Posterior vena cava (tissue), 2 donors: Measurements from ENCODE around the gene USP10. TPM values are rescaled to one million over a fixed set of nuclear protein-coding genes. Genes with fewer than 3 reads are reported as not detected.

ENCODE experiments used
- DNase-seq: peaks from one replicate; pipeline ENCODE4 v3.0.0-alpha.2; 2020; ENCODE audit warnings: low spot score
- intact Hi-C, 2 donors: fragments of 100-400 bp; cut with DNase I; formaldehyde crosslinking; loops; one replicate each; pipeline versions ENCODE4 v1.14.1 to v1.14.2; 2022 to 2023
- total RNA-seq, 2 donors: library from RNA; stranded (reverse); fragmentation: NEBNext Ultra II Directional; extraction: Animal tissue kit (Norgen Biotek cat#: 25700); gene quantifications; one replicate each; pipeline ENCODE4 v1.2.1, GENCODE V29; 2021
- donor health status: DM: yes; HTN: yes; CAD: no.
- donor health status: DM: yes; HTN: yes; CAD: no.

Gene USP10
- total RNA-seq, 2 donors from 2014 or later, result 64.3 to 68.1 TPM

GRCh38 chr16:84667600-84668309 lies 32.0 kb upstream of the USP10 start:
- intact Hi-C loops, result loop anchor here in 1 of 2 donors (1.0 to 10.0 kb wide), 2 partner anchors 30 to 47 kb away; no protein-coding TSS in a partner anchor
- DNase-seq, result peak; percentile 66

- DNase-seq, result peak; percentile 49
- intact Hi-C loops, result loop anchor here in 1 of 2 donors (10.0 kb wide), 1 partner anchor 55 kb away; no protein-coding TSS in a partner anchor
Observed at GRCh38 chr16:84670063-84670462, 29.7 kb upstream of the USP10 start.

GRCh38 chr16:84672276-84673202 lies 27.3 kb upstream of the USP10 start:
- peak; percentile 95 for DNase-seq
- intact Hi-C loops, result loop anchor here in 1 of 2 donors (10.0 kb wide), 1 partner anchor 52 kb away; no protein-coding TSS in a partner anchor

- intact Hi-C loops, result loop anchor here in 1 of 2 donors (10.0 kb wide), 1 partner anchor 52 kb away; no protein-coding TSS in a partner anchor
- peak; percentile 50 for DNase-seq
Observed at GRCh38 chr16:84673203-84673535, 26.6 kb upstream of the USP10 start.

GRCh38 chr16:84673561-84673960 lies 26.2 kb upstream of the USP10 start:
- DNase-seq, result peak; percentile 34
- intact Hi-C loops, result loop anchor here in 1 of 2 donors (10.0 kb wide), 1 partner anchor 51 kb away; no protein-coding TSS in a partner anchor

GRCh38 chr16:84675423-84675822 lies 24.4 kb upstream of the USP10 start:
- intact Hi-C loops, result loop anchor here in 1 of 2 donors (10.0 kb wide), 1 partner anchor 49 kb away; no protein-coding TSS in a partner anchor
- DNase-seq, result peak; percentile 2

- intact Hi-C loops, result loop anchor here in 1 of 2 donors (10.0 kb wide), 1 partner anchor 49 kb away; no protein-coding TSS in a partner anchor
- no peak for DNase-seq
Observed at GRCh38 chr16:84675884-84676283, 23.9 kb upstream of the USP10 start.

GRCh38 chr16:84677017-84677803 lies 22.6 kb upstream of the USP10 start:
- intact Hi-C loops, result loop anchor here in 1 of 2 donors (10.0 kb wide), 1 partner anchor 48 kb away; no protein-coding TSS in a partner anchor
- peak; percentile 40 for DNase-seq

- intact Hi-C loops, result loop anchor here in 1 of 2 donors (10.0 kb wide), 1 partner anchor 47 kb away; no protein-coding TSS in a partner anchor
- DNase-seq, result peak; percentile 20
Observed at GRCh38 chr16:84677849-84678248, 22.0 kb upstream of the USP10 start.

GRCh38 chr16:84678541-84678940 lies 21.3 kb upstream of the USP10 start:
- intact Hi-C loops, result loop anchor here in 1 of 2 donors (10.0 kb wide), 1 partner anchor 46 kb away; no protein-coding TSS in a partner anchor
- DNase-seq, result peak; percentile 23

- DNase-seq, result no peak
- intact Hi-C loops, result no loop called here
Observed at GRCh38 chr16:84680165-84680842, 19.5 kb upstream of the USP10 start.

GRCh38 chr16:84680843-84681629 lies 18.8 kb upstream of the USP10 start:
- intact Hi-C loops, result no loop called here
- no peak for DNase-seq

GRCh38 chr16:84683691-84684591 lies 15.9 kb upstream of the USP10 start:
- DNase-seq, result no peak
- intact Hi-C loops, result no loop called here

- intact Hi-C loops, result no loop called here
- no peak for DNase-seq
Observed at GRCh38 chr16:84684592-84684965, 15.2 kb upstream of the USP10 start.

GRCh38 chr16:84685210-84685609 lies 14.6 kb upstream of the USP10 start:
- intact Hi-C loops, result no loop called here
- DNase-seq, result no peak

GRCh38 chr16:84686707-84687298 lies 13.0 kb upstream of the USP10 start:
- intact Hi-C loops, result no loop called here
- DNase-seq, result no peak
